Neutrophil (primary cell): Measurements from ENCODE around the gene INSM1.

ENCODE experiments used
- H3K27ac ChIP-seq: fragments of 200-600 bp; sonication (generic); 2 replicates; pipeline ENCODE4 v1.5.1; 2016; ENCODE audit warnings: mild to moderate bottlenecking, moderate library complexity
- H3K27me3 ChIP-seq: fragments of 200-600 bp; sonication (generic); 2 replicates; pipeline ENCODE4 v1.6.0; 2016; ENCODE audit warnings: mild to moderate bottlenecking
- H3K36me3 ChIP-seq: fragments of 200-600 bp; sonication (generic); 2 replicates; pipeline ENCODE4 v1.5.1; 2017
- H3K4me1 ChIP-seq, 2 experiments: fragments of 200-600 bp in 1 of 2; sonication (generic) in 1 of 2; 1 replicate in 1 of 2; 2 replicates in 1 of 2; pipeline versions ENCODE4 v1.5.1 to v1.6.1; 2013 to 2016; ENCODE audit warnings: low read depth in 1 of 2, low read length in 1 of 2, mild to moderate bottlenecking in 1 of 2, moderate library complexity in 1 of 2; ENCODE audit not compliant: control insufficient read depth in 1 of 2, insufficient read depth in 1 of 2
- H3K4me3 ChIP-seq, 2 experiments: fragments of 200-600 bp in 1 of 2; sonication (generic) in 1 of 2; 1 replicate in 1 of 2; 2 replicates in 1 of 2; pipeline ENCODE4 v1.5.1; 2013 to 2016; ENCODE audit warnings: low read depth in 1 of 2, low read length in 1 of 2, mild to moderate bottlenecking in 1 of 2, moderate library complexity in 1 of 2
- H3K9me3 ChIP-seq: fragments of 200-600 bp; sonication (generic); 2 replicates; pipeline ENCODE4 v1.5.1; 2016
- TF ChIP-seq, protein P1 (sequence below): fragments of 200-600 bp; sonication (generic); IDR thresholded peaks from 2 replicates; pipeline ENCODE4 v1.5.1; 2016; ENCODE audit warnings: antibody characterized with exemption

The INSM1 gene

GRCh38 chr20:20401991-20402390 is 34.1 kb downstream of the INSM1 start:
- peaks cover 93% of the 10 kb centered on the region for H3K36me3 ChIP-seq
- H3K4me1 ChIP-seq, result no peaks in the 10 kb centered on the region
- H3K9me3 ChIP-seq, result no peaks in the 10 kb centered on the region
- H3K4me3 ChIP-seq, result no peak overlapping the region
- TF ChIP-seq, protein P1, sequence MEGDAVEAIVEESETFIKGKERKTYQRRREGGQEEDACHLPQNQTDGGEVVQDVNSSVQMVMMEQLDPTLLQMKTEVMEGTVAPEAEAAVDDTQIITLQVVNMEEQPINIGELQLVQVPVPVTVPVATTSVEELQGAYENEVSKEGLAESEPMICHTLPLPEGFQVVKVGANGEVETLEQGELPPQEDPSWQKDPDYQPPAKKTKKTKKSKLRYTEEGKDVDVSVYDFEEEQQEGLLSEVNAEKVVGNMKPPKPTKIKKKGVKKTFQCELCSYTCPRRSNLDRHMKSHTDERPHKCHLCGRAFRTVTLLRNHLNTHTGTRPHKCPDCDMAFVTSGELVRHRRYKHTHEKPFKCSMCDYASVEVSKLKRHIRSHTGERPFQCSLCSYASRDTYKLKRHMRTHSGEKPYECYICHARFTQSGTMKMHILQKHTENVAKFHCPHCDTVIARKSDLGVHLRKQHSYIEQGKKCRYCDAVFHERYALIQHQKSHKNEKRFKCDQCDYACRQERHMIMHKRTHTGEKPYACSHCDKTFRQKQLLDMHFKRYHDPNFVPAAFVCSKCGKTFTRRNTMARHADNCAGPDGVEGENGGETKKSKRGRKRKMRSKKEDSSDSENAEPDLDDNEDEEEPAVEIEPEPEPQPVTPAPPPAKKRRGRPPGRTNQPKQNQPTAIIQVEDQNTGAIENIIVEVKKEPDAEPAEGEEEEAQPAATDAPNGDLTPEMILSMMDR, result no peak
- no peak overlapping the region for H3K27ac ChIP-seq
- H3K27me3 ChIP-seq, result no peaks in the 10 kb centered on the region

DNA sequence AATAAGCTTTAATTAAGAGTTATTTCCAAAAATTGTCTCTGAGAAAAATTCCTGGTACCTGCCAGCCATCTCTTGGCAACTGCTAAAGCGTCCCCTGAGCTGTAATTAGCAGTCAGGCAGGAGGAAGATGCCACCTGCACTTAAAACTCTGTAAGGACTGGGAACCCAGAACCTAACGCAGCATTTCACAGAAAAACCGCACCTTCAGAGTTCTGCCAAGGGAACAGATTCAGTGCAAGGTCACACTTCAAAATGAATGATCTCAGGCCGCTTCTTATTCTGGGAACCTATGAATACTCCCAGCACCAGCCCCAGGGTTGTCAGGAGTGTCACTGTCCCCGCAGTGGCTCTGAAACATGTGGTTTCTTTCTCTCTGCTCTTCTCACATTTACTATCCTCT is 36.7 kb downstream of the INSM1 start:
- Histone ChIP-seq H3K27ac (no peak overlapping the region), H3K27me3 (no peaks in the 10 kb centered on the region), H3K9me3 (no peaks in the 10 kb centered on the region), H3K36me3 (peaks cover 93% of the 10 kb centered on the region), H3K4me1 (no peaks in the 10 kb centered on the region), H3K4me3 (no peak overlapping the region)
- TF ChIP-seq, protein P1, result no peak

DNA sequence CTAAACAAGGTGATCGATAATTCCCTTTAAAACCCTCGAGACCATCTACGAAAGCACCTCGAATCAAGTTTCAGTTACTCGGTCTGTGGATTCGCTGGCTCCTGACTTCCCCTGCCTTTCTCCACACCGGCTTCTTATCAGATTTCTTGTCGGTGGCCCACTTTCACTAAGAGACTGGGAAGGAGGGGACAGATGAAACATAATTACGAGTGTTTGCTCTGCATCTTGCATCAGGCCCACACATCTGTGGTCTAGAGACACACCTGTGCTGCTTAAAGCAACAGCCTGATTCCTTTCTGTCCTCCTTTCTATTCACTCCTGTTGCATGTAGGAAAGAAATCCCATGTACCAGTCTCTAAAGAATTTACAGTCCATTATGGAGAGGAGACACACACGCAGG is 37.7 kb downstream of the INSM1 start:
- Histone ChIP-seq H3K4me3 (no peak overlapping the region), H3K4me1 (no peaks in the 10 kb centered on the region), H3K9me3 (no peaks in the 10 kb centered on the region), H3K27me3 (no peaks in the 10 kb centered on the region), H3K27ac (no peak overlapping the region), H3K36me3 (peaks cover 90% of the 10 kb centered on the region)
- TF ChIP-seq, protein P1, result no peak

DNA sequence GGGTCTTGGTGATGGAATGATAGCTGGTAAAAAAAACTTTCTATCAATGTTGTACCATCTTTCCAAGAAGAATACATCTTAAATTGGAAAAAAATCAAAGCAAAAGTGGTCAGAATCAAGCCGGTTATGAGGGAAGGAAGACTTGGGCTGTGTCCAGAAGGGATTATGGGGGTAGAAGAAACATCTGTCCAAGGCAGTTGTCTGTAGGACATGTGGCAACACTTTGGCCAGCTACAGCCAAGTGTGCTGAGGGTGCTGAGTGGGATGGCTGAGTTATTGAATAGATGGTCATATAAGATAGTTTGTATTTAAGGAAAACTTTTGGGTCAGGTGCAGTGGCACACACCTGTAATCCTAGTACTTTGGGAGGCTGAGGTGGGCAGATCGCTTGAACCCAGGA is 38.4 kb downstream of the INSM1 start:
- Histone ChIP-seq H3K27me3 (no peaks in the 10 kb centered on the region), H3K9me3 (no peaks in the 10 kb centered on the region), H3K27ac (no peak overlapping the region), H3K4me3 (no peak overlapping the region), H3K36me3 (peaks cover 92% of the 10 kb centered on the region), H3K4me1 (no peaks in the 10 kb centered on the region)
- TF ChIP-seq, protein P1, result no peak

DNA sequence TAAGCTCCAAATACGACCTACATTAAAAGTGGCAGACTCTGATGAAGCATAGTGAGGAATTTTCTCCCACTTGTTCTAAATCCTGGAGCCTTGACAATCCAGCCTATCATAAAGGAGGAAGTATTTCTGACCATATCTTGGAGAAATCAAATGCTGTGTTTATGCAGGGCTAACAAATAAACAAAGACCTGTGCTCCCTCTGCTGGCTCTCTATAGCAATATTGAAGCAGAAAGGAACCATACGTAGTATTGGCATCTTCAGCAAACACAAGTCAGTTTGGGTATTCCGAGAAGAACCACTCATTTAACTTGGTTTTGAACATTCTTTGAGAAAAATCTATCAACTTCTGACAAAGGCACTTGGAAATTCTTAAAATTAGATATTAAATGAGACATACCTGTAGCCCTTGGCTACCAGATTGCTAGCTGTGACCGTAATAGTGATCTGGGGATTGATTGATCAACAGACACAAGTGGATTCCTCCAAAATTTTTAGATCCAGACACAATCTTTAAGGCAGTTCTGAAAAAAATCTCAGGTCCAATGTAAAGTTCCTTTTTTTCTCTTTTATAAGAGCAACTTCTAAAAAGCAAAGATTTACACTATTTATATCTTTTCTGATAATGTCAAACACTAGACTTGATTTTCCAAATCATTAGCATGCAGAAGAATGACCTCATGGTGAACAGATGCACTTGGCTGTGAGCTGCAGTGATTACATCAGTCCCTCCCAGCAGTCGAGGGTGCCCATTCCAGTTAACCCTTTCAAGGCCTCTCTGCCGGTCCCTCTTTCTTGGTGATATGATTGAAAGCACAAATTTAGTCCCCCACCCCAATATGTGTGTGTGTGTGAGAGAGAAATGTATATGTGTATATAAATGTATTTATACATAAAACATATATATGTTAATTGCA is 40.2 kb downstream of the INSM1 start:
- Histone ChIP-seq H3K9me3 (no peaks in the 10 kb centered on the region), H3K36me3 (peaks cover 82% of the 10 kb centered on the region), H3K27ac (no peak overlapping the region), H3K27me3 (no peaks in the 10 kb centered on the region), H3K4me1 (no peaks in the 10 kb centered on the region), H3K4me3 (no peak overlapping the region)
- TF ChIP-seq, protein P1, result no peak
